ENCODE data around the gene NAA10. TPM values are rescaled to one million over a fixed set of nuclear protein-coding genes. Genes with fewer than 3 reads are reported as not detected.

Gene NAA10
- polyA plus RNA-seq, 2 of the 4 experiments (the other 2 are of a cell fraction): 63.5 to 230 TPM

GRCh38 chrX:153953892-153954557 lies 19.2 kb upstream of the NAA10 start:
- 80% methylated on average over 10 of the region's 33 CpGs for WGBS (ENCODE audit: missing lambda C conversion rate)

More at GRCh38 chrX:153953892-153954557, 19.2 kb upstream of the NAA10 start:
- no peaks in the 10 kb centered on the region for H3K9me3 ChIP-seq
- TF ChIP-seq NPAS2 (CRISPR knock-in tag; IDR thresholded peaks at IDR 0.05; ENCODE audit: borderline replicate concordance) (no peak), ZC3H11A (IDR thresholded peaks at IDR 0.05) (no peak), PBX3 (IDR thresholded peaks at IDR 0.05) (no peak), POLR2AphosphoS2 (conservative IDR thresholded peaks at IDR 0.05; ENCODE audit: low read length) (no peak), RCOR1 (IDR thresholded peaks at IDR 0.05; ENCODE audit: low read depth, low read length) (no peak), PHF8 (IDR thresholded peaks at IDR 0.05; ENCODE audit: borderline replicate concordance, low read depth) (no peak), GATA3 (IDR thresholded peaks at IDR 0.05; ENCODE audit: borderline replicate concordance) (no peak), HOXB13 (CRISPR knock-in tag; IDR thresholded peaks at IDR 0.05; ENCODE audit: low read depth) (no peak), HDAC2 (IDR thresholded peaks at IDR 0.05) (no peak), E2F6 (IDR thresholded peaks at IDR 0.05; ENCODE audit: borderline replicate concordance, low read depth) (no peak), REST (IDR thresholded peaks at IDR 0.05) (no peak), TFCP2L1 (CRISPR knock-in tag; IDR thresholded peaks at IDR 0.05) (no peak), BCL3 (IDR thresholded peaks at IDR 0.05) (no peak), NFE2L2 (conservative IDR thresholded peaks at IDR 0.05; ENCODE audit: low read length) (no peak), EP300 (IDR thresholded peaks at IDR 0.05) (no peak), EHF (CRISPR knock-in tag; IDR thresholded peaks at IDR 0.05) (no peak)
- H3K27ac ChIP-seq: peak overlapping the region in 1 of 2 experiments; percentile 57; a peak in 1 of 6 replicates
- ChIA-PET POLR2A (no interaction called here), CTCF (interaction anchor here (0.6 to 17.9 kb wide), 11 partner anchors 9 to 306 kb away, joined by 3 to 363 read pairs (median 5); partner anchors contain the start of genes ARHGAP4, NAA10, PLXNB3 and RENBP)
- FAIRE-seq (no peak), ATAC-seq (peak in 1 of 2 experiments; percentile 41; a peak in 3 of 6 replicates), DNase-seq (ENCODE audit: low read depth in 1 of 2, low spot score in 1 of 2) (no peak)
- H3K4me2 ChIP-seq: no peak overlapping the region
- H3K4me3 ChIP-seq: no peak overlapping the region
- 0 out of 3 replicates have a peak, but pooled peaks cover 4% of the 10 kb centered on the region for H3K4me1 ChIP-seq

Data from A549 (cell line).